Kidney (tissue), 14 donors: ENCODE measurements around the gene MEF2C. TPM values are rescaled to one million over a fixed set of nuclear protein-coding genes. Genes with fewer than 3 reads are reported as not detected.

Experiments used
- DNase-seq, 5 donors: peaks; one replicate each; pipeline ENCODE4 v3.0.0-alpha.2; 2013 to 2020
- FAIRE-seq: peaks from 2 replicates; lab custom pipeline; 2012; peaks lifted over from hg19 to GRCh38; lab: Jason Lieb, UNC
- H3K27ac ChIP-seq, 2 donors: one replicate each; pipeline ENCODE4 v1.7.0; 2013; ENCODE audit warnings: low read depth in 2 of 2, low read length in 2 of 2, inconsistent platforms in 1 of 2
- H3K27me3 ChIP-seq: one replicate; pipeline ENCODE4 v1.7.1; 2013; ENCODE audit warnings: low read length, inconsistent platforms; ENCODE audit not compliant: control insufficient read depth, insufficient read depth
- H3K36me3 ChIP-seq, 3 donors: one replicate each; pipeline versions ENCODE4 v1.7.0 to v1.7.1; 2013; ENCODE audit warnings: low read length in 3 of 3, control low read depth in 1 of 3, inconsistent platforms in 1 of 3; ENCODE audit not compliant: insufficient read depth in 3 of 3, control insufficient read depth in 2 of 3
- H3K4me1 ChIP-seq, 3 donors: one replicate each; pipeline versions ENCODE4 v1.7.0 to v1.7.1; 2013; ENCODE audit warnings: low read length in 3 of 3, inconsistent platforms in 1 of 3, low read depth in 1 of 3; ENCODE audit not compliant: control insufficient read depth in 2 of 3, insufficient read depth in 2 of 3
- H3K4me3 ChIP-seq, 3 donors: one replicate each; pipeline versions ENCODE4 v1.7.0 to v1.8.1; 2013; ENCODE audit warnings: low read length in 3 of 3, control low read depth in 1 of 3, inconsistent platforms in 1 of 3
- H3K9ac ChIP-seq, 3 donors: one replicate each; pipeline versions ENCODE4 v1.7.0 to v1.7.1; 2013; ENCODE audit warnings: low read length in 3 of 3, control low read depth in 1 of 3, inconsistent platforms in 1 of 3
- H3K9me3 ChIP-seq, 3 donors: one replicate each; pipeline versions ENCODE4 v1.7.0 to v1.7.1; 2013; ENCODE audit warnings: low read length in 3 of 3, control low read depth in 1 of 3, inconsistent platforms in 1 of 3; ENCODE audit not compliant: control insufficient read depth in 2 of 3, insufficient read depth in 1 of 3
- CTCF ChIP-seq: IDR thresholded peaks from 3 replicates; pipeline ENCODE4 v1.5.1; 2012; ENCODE audit warnings: mild to moderate bottlenecking, moderate library complexity, borderline replicate concordance; ENCODE audit not compliant: insufficient read depth; ENCODE audit errors: extremely low read depth
- intact Hi-C: fragments of 100-400 bp; cut with DNase I; formaldehyde crosslinking; loops from one replicate; pipeline ENCODE4 v1.11.1; 2022
- polyA plus RNA-seq: library from polyadenylated mRNA; stranded (reverse); fragments of 350-450 nt; fragmentation: Illumina TruSeq; extraction: RNeasy Lipid Tissue Mini Kit (QIAGEN cat#74804); gene quantifications from one replicate; pipeline ENCODE4 v1.2.3, GENCODE V29; 2014; ENCODE audit warnings: low read depth, low replicate concordance; ENCODE audit not compliant: insufficient read depth
- total RNA-seq: library from RNA; stranded (reverse); fragmentation: NEBNext Ultra II Directional; extraction: Animal tissue kit (Norgen Biotek cat#: 25700); gene quantifications from one replicate; pipeline ENCODE4 v1.2.1, GENCODE V29; 2021
- donor health status: control.
- donor health status: control.
- donor health status: control.
- donor health status: control.
- donor health status: control.
- donor health status: DM: yes; HTN: yes; CAD: no.
- donor health status: Normal renal cell carcinoma (clear cell type).

The MEF2C gene
- total and polyA plus RNA-seq, 2 donors from 2014 or later, result 5.3 to 75.4 TPM

GRCh38 chr5:88732181-88732633 lies 150.8 kb downstream of the MEF2C start:
- no peak overlapping the region for H3K9ac ChIP-seq
- peaks cover 0 to 2% (median 0%) of the 10 kb centered on the region in 3 donors for H3K4me1 ChIP-seq
- intact Hi-C loops, result no loop called here
- no peak for TF ChIP-seq CTCF
- H3K27ac ChIP-seq, result peak overlapping the region; percentile 32 to 61
- H3K9me3 ChIP-seq, result no peaks in the 10 kb centered on the region
- FAIRE-seq, result no peak
- DNase-seq, result peak in 1 of 5 donors; percentile 71
- H3K4me3 ChIP-seq, result no peak overlapping the region
- H3K36me3 ChIP-seq, result peaks cover 0 to 1% (median 0%) of the 10 kb centered on the region in 3 donors
- H3K27me3 ChIP-seq, result no peaks in the 10 kb centered on the region

DNA sequence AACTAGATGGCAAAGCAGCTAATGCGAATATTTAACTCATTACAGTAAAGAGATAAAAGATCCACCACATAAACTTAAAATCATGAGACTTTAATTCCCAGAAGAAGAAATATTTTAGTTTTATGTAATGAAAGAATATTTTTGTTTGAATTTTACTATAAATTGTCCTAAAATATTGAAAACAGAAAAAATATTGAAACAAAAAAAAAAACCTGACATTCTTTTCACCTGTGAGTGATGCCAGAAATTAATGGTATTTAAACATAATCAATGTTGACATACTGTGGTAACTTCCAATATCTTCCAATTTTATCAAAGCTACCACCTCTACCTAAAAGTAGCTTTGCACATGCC lies 153.2 kb downstream of the MEF2C start:
- Histone ChIP-seq H3K36me3 (peaks cover 0 to 4% (median 0%) of the 10 kb centered on the region in 3 donors), H3K9me3 (no peaks in the 10 kb centered on the region), H3K4me1 (no peaks in the 10 kb centered on the region), H3K9ac (no peak overlapping the region), H3K4me3 (no peak overlapping the region), H3K27ac (no peak overlapping the region), H3K27me3 (no peaks in the 10 kb centered on the region)
- no peak for TF ChIP-seq CTCF
- DNase-seq (no peak), FAIRE-seq (no peak)
- intact Hi-C loops, result no loop called here

DNA sequence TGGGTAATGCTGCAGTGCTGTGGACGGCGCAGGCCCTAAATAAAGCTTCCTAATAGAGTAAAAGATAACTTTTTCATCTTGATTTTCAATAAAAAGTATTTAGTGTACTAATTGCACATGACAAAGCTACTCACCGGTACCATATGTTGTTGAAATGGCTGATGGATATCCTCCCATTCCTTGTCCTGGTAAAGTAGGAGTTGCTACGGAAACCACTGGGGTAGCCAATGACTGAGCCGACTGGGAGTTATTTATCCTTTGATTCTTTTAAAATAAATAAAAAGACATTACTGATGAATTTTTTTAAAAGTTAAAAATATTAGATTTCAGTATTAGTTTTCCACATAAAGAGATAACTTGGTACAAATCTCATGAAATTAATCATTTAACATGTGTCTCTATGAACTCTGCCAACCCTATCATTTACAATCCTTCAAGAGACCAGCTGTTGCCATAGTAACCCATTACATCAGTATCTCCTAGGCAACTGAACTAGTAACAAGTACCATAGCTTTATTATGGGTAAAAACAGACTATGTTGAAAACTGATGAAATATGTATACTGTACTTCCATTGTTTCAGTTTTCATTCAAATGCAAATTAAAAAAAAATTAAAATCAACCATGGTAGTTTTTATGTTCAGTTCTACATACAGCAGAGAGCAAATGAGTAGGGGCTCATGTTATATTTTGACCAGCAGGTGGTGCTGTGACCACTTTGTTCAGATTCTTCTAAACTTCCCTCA lies 153.7 kb downstream of the MEF2C start:
- Histone ChIP-seq H3K4me1 (no peaks in the 10 kb centered on the region), H3K36me3 (peaks cover 0 to 4% (median 0%) of the 10 kb centered on the region in 3 donors), H3K27ac (no peak overlapping the region), H3K27me3 (no peaks in the 10 kb centered on the region), H3K9me3 (no peaks in the 10 kb centered on the region), H3K4me3 (no peak overlapping the region), H3K9ac (no peak overlapping the region)
- peak in 4 of 5 donors; percentile 69 to 90 (median 81) for DNase-seq
- FAIRE-seq, result peak; percentile 99
- intact Hi-C loops, result no loop called here
- TF ChIP-seq CTCF, result peak; percentile 84
